Stomach (tissue), 4 donors: Measurements from ENCODE around the gene RNF207.
A peak's percentile ranks its signal among the peaks of the same experiment; 100 is the strongest.

Experiments used
- POLR2A ChIP-seq, 4 donors: fragments of 450-650 bp; IDR thresholded peaks; one replicate each; pipeline ENCODE4 v1.6.1; 2016; ENCODE audit warnings: antibody characterized with exemption in 4 of 4, control low read depth in 2 of 4, mild to moderate bottlenecking in 1 of 4, moderate library complexity in 1 of 4
- TF ChIP-seq, protein P1 (sequence below), 7 experiments: fragments of 450-650 bp in 4 of 7; fragments of 200-600 bp in 3 of 7; sonication (generic) in 3 of 7; IDR thresholded peaks; one replicate each; pipeline ENCODE4 v1.5.1; 2016 to 2019; ENCODE audit warnings: antibody characterized with exemption in 7 of 7, control low read depth in 2 of 7, mild to moderate bottlenecking in 1 of 7

DNA sequence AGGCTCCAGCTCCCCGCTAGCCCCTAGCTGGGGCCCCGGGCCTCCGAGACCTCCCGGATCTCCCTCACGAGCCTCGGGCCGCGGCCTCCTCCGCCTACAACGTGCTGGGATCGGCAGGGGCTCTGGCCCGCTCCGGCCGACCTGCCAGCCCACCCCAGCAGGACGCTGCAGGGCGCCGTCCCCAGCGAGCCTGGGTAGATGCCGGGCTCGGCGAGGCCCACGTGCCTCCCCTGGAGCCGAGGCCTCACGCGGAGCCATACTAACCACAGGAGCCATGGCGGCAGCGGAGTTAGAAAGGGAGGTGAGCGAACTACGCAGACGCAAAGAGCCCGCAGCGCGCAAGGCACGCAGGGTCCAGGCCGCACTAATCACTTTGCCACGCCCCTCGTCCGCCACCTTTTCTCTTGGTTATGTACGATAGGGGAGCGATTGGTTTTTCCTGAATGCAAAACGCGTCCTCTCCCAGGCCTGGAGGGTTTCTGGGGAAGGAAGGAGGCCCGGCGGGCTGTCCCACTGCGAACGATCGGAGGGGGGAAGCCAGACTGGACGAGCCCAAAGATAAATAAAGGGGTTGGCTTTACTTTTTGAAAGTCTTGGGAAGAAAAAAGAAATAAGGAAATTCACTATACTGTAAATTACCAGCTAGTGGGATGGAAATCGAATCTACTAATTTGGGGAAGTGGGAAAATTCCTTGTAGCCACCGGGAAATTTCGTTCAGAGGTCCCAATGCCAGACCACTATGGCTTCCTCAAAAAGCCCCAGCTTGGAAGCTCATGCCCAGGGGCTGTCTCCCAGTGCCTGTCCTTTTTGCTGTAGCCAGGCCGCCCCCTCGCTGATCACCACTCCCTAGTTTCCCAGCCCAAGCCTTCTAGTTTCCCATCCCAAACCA is 6.4 kb upstream of the RNF207 start, which contains the start of gene RPL22:
- TF ChIP-seq, protein P1, sequence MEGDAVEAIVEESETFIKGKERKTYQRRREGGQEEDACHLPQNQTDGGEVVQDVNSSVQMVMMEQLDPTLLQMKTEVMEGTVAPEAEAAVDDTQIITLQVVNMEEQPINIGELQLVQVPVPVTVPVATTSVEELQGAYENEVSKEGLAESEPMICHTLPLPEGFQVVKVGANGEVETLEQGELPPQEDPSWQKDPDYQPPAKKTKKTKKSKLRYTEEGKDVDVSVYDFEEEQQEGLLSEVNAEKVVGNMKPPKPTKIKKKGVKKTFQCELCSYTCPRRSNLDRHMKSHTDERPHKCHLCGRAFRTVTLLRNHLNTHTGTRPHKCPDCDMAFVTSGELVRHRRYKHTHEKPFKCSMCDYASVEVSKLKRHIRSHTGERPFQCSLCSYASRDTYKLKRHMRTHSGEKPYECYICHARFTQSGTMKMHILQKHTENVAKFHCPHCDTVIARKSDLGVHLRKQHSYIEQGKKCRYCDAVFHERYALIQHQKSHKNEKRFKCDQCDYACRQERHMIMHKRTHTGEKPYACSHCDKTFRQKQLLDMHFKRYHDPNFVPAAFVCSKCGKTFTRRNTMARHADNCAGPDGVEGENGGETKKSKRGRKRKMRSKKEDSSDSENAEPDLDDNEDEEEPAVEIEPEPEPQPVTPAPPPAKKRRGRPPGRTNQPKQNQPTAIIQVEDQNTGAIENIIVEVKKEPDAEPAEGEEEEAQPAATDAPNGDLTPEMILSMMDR (IDR thresholded peaks at IDR 0.05): peak in 1 of 7 experiments; percentile 40
- TF ChIP-seq POLR2A (IDR thresholded peaks at IDR 0.05): peak in 1 of 4 donors; percentile 14
